Fibroblast of lung (primary cell): ENCODE data around the gene DNAI1.

Source experiments
- CTCF ChIP-seq, 2 donors: IDR thresholded peaks in 1 of 2; conservative IDR thresholded peaks in 1 of 2; 1 replicate in 1 of 2; 2 replicates in 1 of 2; pipeline ENCODE4 v1.5.1; 2011 to 2012; ENCODE audit warnings: low read length in 2 of 2, control low read depth in 1 of 2, inconsistent platforms in 1 of 2, low read depth in 1 of 2, mild to moderate bottlenecking in 1 of 2
- EZH2 ChIP-seq: IDR thresholded peaks from 2 replicates; pipeline ENCODE4 v1.5.1; 2012; ENCODE audit warnings: low read length, control low read depth, mild to moderate bottlenecking; ENCODE audit errors: missing control alignments

- TF ChIP-seq CTCF (conservative IDR thresholded peaks at IDR 0.05 in 1 of 2, IDR thresholded peaks at IDR 0.05 in 1 of 2; ENCODE audit: low read depth in 1 of 2, low read length in 2 of 2) (no peak), EZH2 (no peak)
Observed at GRCh38 chr9:34541540-34541939, 82.9 kb downstream of the DNAI1 start.
